NCI-H1105 (cell line): ENCODE measurements around the gene AKAP10.
"Not testable (repeated sequence)": the region's sequence is repeated elsewhere in the genome, so short reads cannot be mapped to it uniquely, and the experiment has no call there.

Experiments used
- DNase-seq: peaks from one replicate; lab custom pipeline; 2025; lab: John Stamatoyannopoulos, UW

AKAP10 gene

DNA sequence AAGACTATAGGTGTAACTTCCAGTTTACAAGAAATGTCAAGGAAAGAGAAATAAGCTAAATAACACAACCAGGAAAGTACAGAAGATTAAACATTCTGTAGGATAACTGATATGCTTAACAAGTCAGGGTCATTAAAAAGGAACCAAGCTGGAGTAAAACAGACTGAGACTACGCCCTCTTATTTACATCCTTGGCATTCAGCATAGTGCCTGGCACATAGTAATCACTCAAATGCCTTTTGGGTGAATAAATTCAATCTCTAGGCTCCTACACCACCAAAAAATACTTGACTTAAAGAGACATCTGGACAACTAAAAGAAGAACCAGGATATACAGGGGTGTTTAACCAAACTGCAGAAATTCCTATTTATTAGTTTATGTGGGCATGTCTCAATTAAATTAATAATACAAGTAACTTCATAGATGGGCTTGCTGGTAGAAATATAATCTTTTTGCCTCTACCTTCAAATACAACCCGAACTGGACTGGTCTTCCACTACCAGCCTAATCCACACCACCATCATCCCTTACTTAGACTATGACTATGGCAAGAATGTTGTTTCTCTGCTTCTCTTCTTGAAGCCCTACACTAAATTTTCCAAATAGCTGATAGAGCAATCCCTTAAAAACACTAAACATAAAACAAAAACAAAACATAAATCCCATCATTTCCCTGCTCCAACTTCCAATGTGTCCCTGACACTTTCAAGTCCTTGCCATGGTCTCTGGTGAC lies 62.2 kb downstream of the AKAP10 start:
- no peak for DNase-seq

DNA sequence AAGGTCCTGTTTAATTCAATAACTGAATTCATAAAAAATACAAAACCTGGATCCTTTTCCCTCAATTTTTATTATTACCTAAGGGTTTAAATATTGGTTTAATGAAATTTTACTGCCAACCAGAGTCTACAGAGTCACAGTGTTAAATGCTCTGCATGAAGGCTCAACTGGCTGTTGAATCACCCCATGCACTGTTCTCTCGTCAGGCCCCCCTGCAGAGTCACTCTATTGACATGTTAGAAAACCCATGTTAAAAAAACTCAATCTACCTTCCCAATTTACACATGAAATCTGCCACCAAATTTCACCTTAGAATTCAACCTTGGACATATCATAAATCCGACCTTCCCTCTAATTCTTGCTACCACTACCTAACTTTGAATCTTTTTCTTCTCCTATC lies 66.6 kb downstream of the AKAP10 start:
- no peak for DNase-seq

DNA sequence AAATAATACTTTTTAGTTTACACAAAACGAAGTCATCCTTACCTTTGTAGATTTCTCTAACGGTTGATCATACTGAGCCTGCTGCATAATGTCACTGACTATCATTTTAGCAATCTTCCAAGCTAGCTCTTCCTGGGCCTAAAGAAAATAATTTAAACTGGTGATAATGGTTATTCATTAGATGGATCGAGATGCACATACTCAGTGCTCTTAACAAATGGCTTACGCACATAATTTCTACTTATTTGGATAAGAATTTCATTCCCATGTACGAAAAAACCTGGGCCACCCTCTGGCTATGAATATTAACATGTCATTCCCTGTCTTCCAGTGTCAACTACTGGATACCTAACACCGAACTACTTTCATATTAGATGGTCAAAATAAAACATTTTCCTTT lies 68.5 kb downstream of the AKAP10 start:
- DNase-seq: no peak

DNA sequence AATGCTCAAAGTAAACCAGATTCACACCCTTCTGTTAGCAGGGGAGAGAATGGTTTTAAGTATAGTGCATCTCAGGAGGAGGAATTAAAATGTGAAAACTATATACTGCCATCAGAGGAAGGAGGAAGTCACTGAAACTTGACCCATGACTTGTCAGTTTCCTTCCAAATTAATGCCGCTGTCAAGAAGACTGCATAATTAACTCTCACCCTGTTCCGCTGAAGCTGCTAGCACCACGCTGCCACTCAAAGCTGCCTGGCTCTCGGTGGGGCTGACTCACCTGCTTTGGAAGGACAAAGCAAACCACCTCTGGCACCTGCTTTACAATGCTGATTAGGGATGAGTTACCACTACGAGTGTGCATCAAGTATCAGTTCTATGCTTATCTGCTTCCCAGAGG lies 72.1 kb downstream of the AKAP10 start:
- peak; percentile 1 for DNase-seq

DNA sequence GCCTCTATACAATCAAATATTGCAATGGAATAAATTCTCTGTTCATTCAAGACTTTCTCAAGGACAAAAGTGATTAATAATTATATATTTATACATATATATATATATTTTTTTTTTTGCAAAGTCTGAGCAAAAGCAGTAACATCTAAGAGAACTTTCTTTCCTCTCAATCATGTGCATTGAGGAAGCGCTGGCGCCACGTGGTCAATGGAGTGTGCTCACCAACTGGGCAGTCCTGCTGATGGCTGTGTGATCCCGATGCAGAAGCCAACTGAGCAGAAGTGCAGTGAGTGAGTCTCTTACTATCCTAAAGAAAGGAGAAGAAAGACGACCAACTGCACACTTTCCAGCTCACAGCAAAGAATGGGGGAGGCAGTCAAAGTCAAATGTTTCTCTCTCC lies 72.7 kb downstream of the AKAP10 start:
- no peak for DNase-seq

DNA sequence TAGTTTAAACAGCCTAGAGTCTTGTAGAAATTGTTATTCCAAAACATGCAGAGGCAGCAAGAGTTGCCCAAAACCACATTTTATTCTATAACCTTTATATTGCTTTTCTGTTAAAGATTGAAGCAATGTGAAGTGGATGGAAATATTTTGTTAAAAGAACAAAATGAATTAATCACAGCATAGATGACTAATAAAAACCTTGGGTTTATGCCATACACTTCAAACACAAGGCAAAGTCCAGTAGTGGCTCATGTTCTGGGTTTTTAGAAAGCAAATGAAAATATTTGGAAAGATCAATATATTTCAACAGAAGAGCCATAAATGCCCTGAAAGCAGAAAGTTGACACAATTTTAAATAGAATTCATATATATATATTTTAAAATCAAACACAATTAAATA lies 73.2 kb downstream of the AKAP10 start:
- DNase-seq: no peak

DNA sequence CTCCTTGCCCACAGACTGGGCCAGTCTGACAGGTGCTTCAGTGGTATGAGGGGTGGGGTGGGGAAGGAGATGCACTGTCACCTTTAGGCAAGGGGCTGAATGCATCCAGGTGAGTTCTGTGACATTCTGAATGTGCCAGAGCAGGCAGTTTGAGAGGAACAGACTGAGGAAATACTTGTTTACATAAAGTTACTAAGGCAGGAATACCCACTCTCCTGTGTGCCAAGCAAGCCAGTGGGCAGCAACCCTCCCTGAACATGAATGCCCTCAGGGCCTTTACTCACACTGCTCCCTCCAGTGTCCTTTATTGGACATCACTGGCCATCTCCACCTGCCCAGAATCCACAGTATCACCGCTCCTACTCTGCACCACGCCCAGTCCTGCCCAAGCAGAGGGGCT lies 76.8 kb downstream of the AKAP10 start:
- no peak for DNase-seq

DNA sequence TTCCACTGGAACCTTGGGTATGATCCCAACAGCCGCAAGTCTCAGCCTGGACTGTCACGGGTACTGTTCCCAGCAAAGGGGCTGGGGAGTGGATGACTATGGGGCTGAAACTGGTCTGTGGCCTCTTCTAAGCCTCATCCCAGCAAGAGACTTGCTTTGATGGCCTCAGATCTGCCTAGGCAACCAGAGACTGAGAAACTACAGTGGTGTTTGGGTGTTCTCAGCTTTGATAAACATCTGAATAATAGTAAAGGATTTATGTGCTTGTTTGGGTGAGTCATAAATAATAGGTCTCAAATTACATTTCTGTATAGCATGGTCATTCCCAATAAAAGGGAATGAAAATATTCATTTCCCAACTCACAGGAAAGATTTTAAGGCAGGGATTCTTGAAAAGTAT lies 79.7 kb downstream of the AKAP10 start:
- DNase-seq: no peak

DNA sequence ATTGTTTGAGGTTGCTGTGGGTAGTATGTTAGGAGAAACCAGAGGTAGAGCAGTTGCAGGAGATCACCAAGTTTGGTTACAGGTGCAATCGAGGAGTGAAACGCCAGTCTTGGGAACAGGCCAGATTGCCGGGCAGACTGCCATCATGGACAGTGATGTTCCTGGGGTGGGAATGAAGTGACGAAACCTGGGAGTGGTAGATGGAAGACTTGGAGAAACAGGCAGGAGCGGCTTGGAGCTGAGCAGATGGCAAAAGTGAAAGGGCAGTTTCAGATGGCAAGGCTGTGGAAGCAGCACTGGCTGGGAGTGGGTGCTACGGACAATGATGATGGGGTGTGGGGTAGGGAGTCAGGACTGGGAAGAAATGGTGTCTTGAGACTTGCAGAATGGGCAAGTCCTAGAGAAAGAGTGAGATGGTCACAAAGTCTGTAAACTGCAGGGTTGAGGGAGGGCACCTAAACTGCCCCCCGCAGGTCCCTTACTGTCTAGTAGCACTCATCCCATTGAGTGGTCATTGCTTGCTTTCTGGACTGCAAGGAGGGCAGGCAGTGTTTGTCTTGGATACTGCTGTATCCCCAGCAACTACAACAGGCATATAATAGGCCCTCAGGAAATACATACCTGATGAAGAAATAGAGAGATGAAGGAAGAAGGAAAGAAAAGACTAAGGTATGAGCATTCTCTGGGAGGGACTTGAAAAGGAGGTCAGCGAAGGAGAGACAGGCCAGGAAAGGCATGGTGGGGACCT lies 80.4 kb downstream of the AKAP10 start:
- peak; percentile 79 for DNase-seq

DNA sequence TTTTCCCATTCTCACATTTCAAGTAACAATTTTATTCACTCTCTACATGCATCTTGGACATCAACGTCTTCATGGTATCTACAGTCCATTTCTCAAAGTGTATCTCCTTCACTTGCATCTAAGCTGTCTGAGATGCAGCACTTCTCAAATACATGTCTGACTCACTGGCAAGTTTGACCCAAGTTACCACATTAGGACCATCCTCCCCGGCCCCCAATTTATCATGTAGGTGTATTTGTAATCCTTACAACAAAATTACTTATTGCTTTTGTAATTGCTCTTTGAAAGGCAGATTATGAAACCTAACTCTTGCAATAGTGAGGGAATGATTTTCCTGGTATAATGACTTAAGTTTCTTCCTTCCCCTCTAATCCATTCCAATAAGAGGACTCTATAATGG lies 80.9 kb downstream of the AKAP10 start:
- DNase-seq: no peak

DNA sequence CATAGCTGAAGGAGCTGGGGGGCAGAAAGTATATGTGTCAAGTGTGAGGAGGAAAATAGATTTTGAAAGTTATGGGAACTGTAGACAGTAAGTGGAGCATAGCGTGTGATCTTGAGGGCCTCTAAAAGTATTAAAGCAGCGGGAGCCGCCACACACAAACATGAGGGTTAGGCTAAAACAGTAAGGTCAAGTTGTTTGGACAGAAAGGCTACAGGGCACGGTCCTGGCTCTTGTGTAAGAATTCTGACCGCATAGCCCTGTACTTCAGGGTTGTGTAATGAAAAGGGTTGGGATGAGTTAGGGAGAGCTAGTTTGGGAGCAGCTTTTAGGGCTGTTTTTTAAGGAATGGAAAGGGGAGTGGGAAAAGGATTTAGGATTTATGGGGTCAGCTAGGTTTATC lies 87.1 kb downstream of the AKAP10 start:
- not testable (repeated sequence) for DNase-seq

DNA sequence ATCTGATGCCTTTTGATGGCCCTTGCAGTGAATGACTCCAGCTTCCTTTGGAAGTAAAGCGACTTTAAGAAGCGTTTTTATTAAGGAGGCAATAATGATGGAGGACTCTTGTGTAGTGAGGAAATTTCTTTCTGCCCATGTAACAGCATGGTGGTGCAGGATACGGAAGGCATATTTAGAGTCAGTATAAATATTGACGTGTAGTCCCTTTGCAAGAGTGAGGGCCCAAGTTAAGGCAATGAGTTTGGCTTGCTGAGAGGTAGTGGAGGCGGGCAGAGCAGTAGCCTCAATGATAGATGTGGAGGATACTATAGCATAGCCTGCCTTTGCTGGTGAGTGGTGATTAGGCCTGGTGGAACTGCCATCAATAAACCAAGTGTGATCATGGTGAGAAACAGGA lies 87.6 kb downstream of the AKAP10 start:
- not testable (repeated sequence) for DNase-seq

DNA sequence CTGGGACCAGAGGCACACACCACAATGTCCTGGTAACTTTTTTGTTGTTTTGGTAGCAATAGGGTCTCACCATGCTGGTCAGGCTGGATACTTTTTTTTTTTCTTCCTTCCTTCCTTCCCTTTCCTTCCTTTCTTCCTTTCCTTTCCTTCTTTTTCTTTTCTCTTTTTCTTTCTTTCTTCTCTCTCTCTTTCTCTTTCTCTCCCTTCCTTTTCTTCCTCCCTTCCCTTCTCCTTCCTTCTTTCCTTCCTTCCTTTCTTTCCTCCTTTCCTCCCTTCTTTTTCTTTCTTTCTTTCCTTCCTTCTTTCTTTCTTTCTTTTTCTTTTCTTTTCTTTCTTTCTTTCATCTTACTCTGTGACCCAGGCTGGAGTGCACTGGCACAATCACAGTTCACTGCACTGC lies 91.5 kb downstream of the AKAP10 start:
- no peak for DNase-seq

DNA sequence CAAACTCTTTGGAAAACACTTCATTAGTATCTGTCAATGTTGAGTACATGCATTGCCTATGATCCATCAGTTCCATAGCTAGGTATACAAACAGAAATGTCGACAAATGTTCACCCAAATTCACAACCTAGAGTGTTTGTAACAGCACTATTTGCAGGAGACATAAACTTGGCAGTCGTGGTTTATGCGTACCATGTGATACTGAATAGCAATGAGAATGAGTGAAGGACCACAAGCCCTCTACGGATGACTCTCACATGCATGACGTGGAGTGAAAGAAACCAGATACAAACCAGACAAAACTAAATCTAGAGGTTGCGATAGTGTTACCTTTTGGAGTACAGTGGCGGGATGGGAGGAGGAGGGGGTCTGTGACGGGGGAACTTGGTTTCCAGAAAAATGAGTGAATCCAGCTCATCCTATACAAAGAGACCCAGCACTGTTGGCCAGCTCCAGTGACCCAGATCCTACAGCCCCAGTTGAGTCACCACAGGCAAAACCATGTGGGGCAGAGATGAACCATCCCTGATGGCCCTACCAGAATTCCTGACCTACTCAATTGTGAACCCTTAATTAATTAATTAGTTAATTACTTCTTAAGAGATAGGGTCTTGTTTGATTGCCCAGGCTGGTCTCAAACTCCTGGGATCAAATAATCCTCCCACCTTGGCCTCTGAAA lies 94.0 kb downstream of the AKAP10 start:
- DNase-seq: no peak

DNA sequence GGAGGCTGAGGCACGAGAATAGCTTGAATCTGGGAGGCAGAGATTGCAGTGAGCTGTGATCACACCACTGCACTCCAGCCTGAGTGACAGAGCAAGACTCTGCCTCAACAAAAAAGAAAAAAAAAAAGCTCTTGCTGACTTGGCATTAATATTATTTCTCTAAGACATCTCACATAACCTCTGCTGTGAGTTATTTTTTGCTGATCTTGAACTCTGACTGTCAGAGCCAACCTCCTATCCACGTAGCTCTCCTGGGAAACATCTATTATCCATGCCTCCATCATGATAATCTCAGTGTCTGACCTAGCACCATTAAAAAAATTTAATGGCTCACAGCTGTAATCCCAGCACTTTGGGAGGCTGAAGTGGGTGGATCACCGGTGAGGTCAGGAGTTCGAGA lies 97.2 kb downstream of the AKAP10 start:
- no peak for DNase-seq

DNA sequence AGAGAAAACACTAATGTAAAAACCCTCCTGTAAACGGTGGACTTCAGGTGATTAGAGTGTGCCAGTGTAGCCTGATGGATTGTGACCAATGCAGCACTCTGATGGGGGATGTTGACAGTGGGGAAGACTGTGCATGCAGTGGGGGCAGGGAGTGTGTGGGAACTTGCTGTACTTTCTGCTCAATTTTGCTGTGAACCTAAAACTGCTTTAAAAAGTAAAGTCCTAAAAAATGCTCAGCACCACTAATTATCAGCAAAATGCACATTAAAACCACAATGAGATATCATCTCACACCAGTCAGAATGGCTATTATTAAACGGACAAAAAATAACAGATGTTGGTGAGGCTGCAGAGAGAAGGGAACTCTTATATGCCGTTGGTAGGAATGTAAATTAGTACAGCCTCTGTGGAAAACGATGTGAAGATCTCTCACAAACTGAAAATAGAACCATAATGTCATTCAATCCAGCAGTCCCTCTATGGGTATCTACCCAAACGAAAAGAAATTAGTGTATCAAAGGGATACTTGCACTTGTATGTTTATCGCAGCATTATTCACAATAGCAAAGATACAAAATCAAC lies 100.2 kb downstream of the AKAP10 start:
- no peak for DNase-seq

DNA sequence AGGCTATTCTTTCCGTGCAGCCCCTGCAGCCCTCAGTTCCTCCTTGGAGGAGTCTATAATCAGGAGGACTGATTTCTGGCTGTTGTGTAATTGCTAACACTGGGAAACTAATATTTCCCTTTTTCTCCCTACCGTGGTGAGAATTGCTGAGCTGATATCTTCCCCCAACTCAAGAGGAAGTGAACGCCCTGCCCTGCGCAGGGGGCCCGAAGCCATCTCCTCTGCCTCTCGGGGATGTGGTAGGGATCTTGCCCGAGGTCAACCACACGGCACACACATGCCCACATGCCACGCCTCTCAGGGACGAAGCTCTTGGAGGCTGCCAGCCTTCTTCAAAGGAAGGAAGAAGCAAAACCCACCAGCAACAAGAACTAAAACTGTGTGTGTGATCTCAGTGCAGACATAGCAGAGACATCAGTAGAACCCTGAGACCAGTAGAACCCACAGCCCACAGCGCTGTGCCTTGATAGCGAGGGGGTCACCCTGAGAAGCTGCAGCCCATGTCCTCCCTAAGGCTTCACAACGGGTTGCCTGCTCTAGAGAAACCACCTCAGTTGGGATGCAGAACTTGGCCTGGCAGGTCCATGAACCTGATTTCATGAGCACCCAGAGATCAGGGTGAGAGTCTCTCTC lies 101.0 kb downstream of the AKAP10 start:
- no peak for DNase-seq

DNA sequence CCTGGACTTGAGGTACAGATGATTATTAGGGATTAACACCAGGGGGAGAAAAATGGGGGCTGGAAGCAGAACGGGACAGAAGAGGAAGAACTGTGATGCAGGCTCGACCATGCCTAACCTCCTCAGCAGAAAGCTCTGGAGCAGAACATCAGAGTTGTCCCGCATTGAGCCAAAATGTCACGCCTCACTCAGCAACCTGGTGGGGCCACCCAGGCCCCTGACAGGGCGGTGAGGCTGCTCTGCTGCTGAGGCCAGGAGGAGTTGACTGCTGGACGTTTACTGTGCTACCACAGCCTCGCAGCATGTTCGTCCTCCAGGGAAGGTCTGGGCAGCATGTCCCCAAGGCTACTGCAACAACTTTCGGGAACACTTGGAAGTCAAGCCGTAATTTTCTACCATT lies 103.4 kb downstream of the AKAP10 start:
- DNase-seq: no peak

DNA sequence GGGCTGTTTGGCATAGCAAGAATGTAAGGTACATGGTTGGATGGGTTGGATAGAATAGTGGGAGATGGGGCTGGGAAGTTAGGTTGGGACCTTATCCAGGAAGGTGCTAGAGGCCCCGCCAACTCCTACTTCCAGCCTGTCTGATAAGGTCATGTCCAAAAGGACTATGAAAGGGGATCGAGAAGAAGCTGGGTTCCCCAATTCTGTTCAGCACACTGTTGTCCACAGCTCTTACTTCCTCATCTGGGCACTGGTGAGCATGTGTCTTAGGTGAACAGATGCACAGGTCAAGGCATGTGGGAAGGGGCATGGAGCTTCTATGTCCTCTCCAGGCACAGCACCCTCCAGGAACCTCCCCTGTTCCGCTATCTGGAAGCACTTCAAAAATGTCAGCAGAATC lies 104.3 kb downstream of the AKAP10 start:
- DNase-seq: no peak

DNA sequence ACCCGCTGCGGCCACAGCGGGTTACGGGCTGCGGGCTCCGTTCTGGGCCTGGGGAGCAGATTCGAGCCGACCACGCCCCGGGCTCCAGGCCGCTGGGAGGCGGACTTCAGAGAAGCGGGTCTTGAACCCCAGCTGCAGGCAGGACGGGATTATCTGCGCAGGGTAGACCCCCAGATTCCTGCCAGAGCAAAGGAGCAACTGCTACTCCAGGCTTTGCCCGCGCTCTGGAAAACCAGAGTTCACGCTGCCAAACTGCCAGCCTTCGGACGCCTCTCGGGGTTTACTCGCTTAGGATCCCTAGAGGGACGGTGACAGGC lies 109.6 kb downstream of the AKAP10 start:
- DNase-seq: no peak

DNA sequence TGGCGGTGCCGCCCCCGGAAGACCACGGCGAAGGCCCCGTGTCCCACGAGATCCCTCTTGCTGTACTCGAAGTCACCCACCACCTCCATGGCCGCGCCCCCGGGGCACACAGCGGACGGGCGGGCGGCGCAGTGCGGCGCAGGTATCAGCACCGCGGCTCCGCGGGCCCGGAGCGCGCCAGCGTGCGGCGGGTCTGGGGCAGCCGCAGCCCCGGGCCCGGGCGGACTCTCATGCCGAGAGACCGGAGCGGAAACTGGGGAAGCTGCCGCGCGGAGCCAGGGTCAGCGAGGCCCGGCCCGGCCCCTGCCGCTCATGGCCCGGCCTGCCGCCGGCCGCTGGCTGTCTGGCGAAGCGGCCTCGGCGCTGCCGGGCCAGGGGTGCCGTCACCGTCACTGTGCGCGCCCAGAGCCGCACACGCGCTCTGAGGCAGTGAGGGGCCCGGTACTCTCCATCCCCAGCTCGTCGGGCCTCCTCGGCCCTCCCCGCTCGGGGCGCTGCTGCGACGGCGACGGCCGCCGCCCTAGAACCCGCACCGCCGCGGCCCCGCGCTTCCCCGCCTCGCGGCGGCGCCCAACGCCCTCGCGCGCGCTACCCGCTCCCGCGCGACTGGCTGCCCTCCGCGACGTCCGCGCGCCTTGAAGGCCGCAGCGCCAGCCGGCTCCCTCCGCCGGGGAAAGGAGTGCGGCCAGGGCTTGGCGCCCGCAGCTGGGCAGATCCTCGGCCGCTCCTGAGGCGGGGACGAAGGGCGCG lies 110.1 kb downstream of the AKAP10 start, which contains the start of gene ULK2:
Gene ULK2, minus strand, starts transcription at position 608 of the 750 bp plus-strand sequence. Its CDS starts 519 bp downstream, at position 89.
- peak; percentile 45 for DNase-seq

DNA sequence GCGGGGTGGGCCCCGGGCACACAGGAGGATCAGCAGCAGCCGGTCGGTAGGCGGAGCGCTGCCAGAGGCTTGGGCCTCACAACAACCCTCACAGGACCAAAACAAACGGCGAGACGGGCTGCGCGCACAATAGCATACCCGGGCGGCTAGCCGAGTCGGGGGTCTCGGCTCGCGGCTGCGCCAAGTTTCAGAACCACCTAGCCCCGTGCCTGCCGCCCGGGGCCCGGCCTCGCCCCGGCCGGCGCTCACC lies 110.6 kb downstream of the AKAP10 start:
- peak; percentile 45 for DNase-seq
